Measurements from ENCODE around the gene TSPAN9. TPM values are rescaled to one million over a fixed set of nuclear protein-coding genes. Genes with fewer than 3 reads are reported as not detected.

The TSPAN9 gene
- total RNA-seq, 4 donors from 2014 or later: 13.7 to 35.4 (median 26.7) TPM

GRCh38 chr12:3176754-3177153 lies 99.6 kb downstream of the TSPAN9 start:
- no peak overlapping the region for H3K27ac ChIP-seq (replicated peaks in 1 of 4)
- no peak for TF ChIP-seq CTCF (IDR thresholded peaks at IDR 0.05)
- TF ChIP-seq POLR2AphosphoS5 (IDR thresholded peaks at IDR 0.05): no peak
- TF ChIP-seq EP300 (IDR thresholded peaks at IDR 0.05): no peak
- no peak for TF ChIP-seq POLR2A (IDR thresholded peaks at IDR 0.05; ENCODE audit: low read depth)
- no peak for DNase-seq (ENCODE audit: extremely low spot score)
- H3K4me1 ChIP-seq: peaks cover 0 to 28% (median 0%) of the 10 kb centered on the region in 4 donors
- intact Hi-C loops (cut with DNase I): no loop called here
- no peak overlapping the region for H3K4me3 ChIP-seq
- no peaks in the 10 kb centered on the region for H3K9me3 ChIP-seq
- H3K36me3 ChIP-seq: no peaks in the 10 kb centered on the region
- H3K27me3 ChIP-seq: no peaks in the 10 kb centered on the region
- 90% methylated on average over 9 of the region's 9 CpGs for WGBS

- Histone ChIP-seq H3K27ac (replicated peaks in 1 of 4) (no peak overlapping the region), H3K4me1 (peaks cover 0 to 20% (median 0%) of the 10 kb centered on the region in 4 donors), H3K4me3 (no peak overlapping the region), H3K36me3 (no peaks in the 10 kb centered on the region), H3K9me3 (no peaks in the 10 kb centered on the region), H3K27me3 (no peaks in the 10 kb centered on the region)
- 94% methylated on average over 18 of the region's 18 CpGs for WGBS
- no peak for DNase-seq (ENCODE audit: extremely low spot score)
- TF ChIP-seq POLR2A (IDR thresholded peaks at IDR 0.05; ENCODE audit: low read depth): no peak
- TF ChIP-seq CTCF (IDR thresholded peaks at IDR 0.05): no peak
- intact Hi-C loops (cut with DNase I): no loop called here
Measured at GRCh38 chr12:3177778-3178425, 100.7 kb downstream of the TSPAN9 start.

GRCh38 chr12:3178671-3179313 lies 101.6 kb downstream of the TSPAN9 start:
- H3K9me3 ChIP-seq: no peaks in the 10 kb centered on the region
- H3K27ac ChIP-seq (replicated peaks in 1 of 4): no peak overlapping the region
- intact Hi-C loops (cut with DNase I): no loop called here
- H3K4me1 ChIP-seq: peaks cover 0 to 19% (median 0%) of the 10 kb centered on the region in 4 donors
- 86% methylated on average over 11 of the region's 12 CpGs for WGBS
- H3K27me3 ChIP-seq: no peaks in the 10 kb centered on the region
- no peak for DNase-seq (ENCODE audit: extremely low spot score)
- H3K36me3 ChIP-seq: no peaks in the 10 kb centered on the region
- TF ChIP-seq POLR2A (IDR thresholded peaks at IDR 0.05; ENCODE audit: low read depth) (no peak), POLR2AphosphoS5 (IDR thresholded peaks at IDR 0.05) (no peak), CTCF (IDR thresholded peaks at IDR 0.05) (no peak), EP300 (IDR thresholded peaks at IDR 0.05) (no peak)
- no peak overlapping the region for H3K4me3 ChIP-seq

- no peak for DNase-seq (ENCODE audit: extremely low spot score)
- Histone ChIP-seq H3K4me1 (peaks cover under 1 to 25% (median 4%) of the 10 kb centered on the region in 4 donors), H3K36me3 (no peaks in the 10 kb centered on the region), H3K9me3 (no peaks in the 10 kb centered on the region), H3K4me3 (no peak overlapping the region), H3K27me3 (no peaks in the 10 kb centered on the region), H3K27ac (replicated peaks in 1 of 4) (no peak overlapping the region)
- intact Hi-C loops (cut with DNase I): no loop called here
- WGBS: 70% methylated on average over 12 of the region's 12 CpGs
- TF ChIP-seq POLR2AphosphoS5 (IDR thresholded peaks at IDR 0.05) (no peak), CTCF (IDR thresholded peaks at IDR 0.05) (no peak), POLR2A (IDR thresholded peaks at IDR 0.05; ENCODE audit: low read depth) (no peak), EP300 (IDR thresholded peaks at IDR 0.05) (no peak)
Measured at GRCh38 chr12:3179731-3180130, 102.6 kb downstream of the TSPAN9 start.
